Stomach (tissue), 4 donors: ENCODE data around the gene MTA3.

Source experiments
- CTCF ChIP-seq, 7 experiments: fragments of 450-650 bp in 4 of 7; fragments of 200-600 bp in 3 of 7; sonication (generic) in 3 of 7; IDR thresholded peaks; one replicate each; pipeline ENCODE4 v1.5.1; 2016 to 2019; ENCODE audit warnings: antibody characterized with exemption in 7 of 7, control low read depth in 2 of 7, mild to moderate bottlenecking in 1 of 7
- EP300 ChIP-seq: sonication (generic); formaldehyde crosslinking; IDR thresholded peaks from one replicate; pipeline ENCODE4 v1.6.1; 2017; ENCODE audit warnings: antibody characterized with exemption
- POLR2A ChIP-seq, 4 donors: fragments of 450-650 bp; IDR thresholded peaks; one replicate each; pipeline ENCODE4 v1.6.1; 2016; ENCODE audit warnings: antibody characterized with exemption in 4 of 4, control low read depth in 2 of 4, mild to moderate bottlenecking in 1 of 4, moderate library complexity in 1 of 4
- POLR2AphosphoS5 ChIP-seq, 3 donors: sonication (generic); formaldehyde crosslinking; IDR thresholded peaks; one replicate each; pipeline ENCODE4 v1.6.1; 2016; ENCODE audit warnings: antibody characterized with exemption in 3 of 3

- no peak for TF ChIP-seq CTCF (IDR thresholded peaks at IDR 0.05)
- no peak for TF ChIP-seq EP300
- no peak for TF ChIP-seq POLR2A (IDR thresholded peaks at IDR 0.05)
- no peak for TF ChIP-seq POLR2AphosphoS5 (IDR thresholded peaks at IDR 0.05)
Observed at GRCh38 chr2:42572297-42573081, 4.1 kb downstream of the MTA3 start.
